RWPE2 (cell line): Measurements from ENCODE around the gene TMEM272.

ENCODE experiments used
- ATAC-seq: fragments of 200-7000 bp; cut with Tn5 transposase; 3 replicates; pipeline ENCODE4 v1.9.1; 2021; ENCODE audit warnings: low read depth
- DNase-seq: peaks from one replicate; pipeline ENCODE4 v3.0.0-alpha.2; 2020; ENCODE audit warnings: low spot score
- H3K27ac ChIP-seq: fragments of 450-650 bp; 2 replicates; pipeline ENCODE4 v1.5.1; 2017; ENCODE audit warnings: mild to moderate bottlenecking; ENCODE audit not compliant: poor library complexity, severe bottlenecking
- H3K27me3 ChIP-seq: fragments of 250-450 bp; sonication (Bioruptor Pico); 2 replicates; pipeline ENCODE4 v1.5.1; 2021; ENCODE audit warnings: mild to moderate bottlenecking, moderate library complexity; ENCODE audit not compliant: insufficient read depth, poor library complexity, severe bottlenecking
- H3K36me3 ChIP-seq: fragments of 250-450 bp; sonication (Bioruptor Pico); 2 replicates; pipeline ENCODE4 v1.5.1; 2020; ENCODE audit warnings: low read depth, mild to moderate bottlenecking, moderate library complexity
- H3K4me1 ChIP-seq: fragments of 250-450 bp; sonication (Bioruptor Pico); 2 replicates; pipeline ENCODE4 v1.5.1; 2021; ENCODE audit warnings: mild to moderate bottlenecking, moderate library complexity; ENCODE audit not compliant: insufficient read depth, poor library complexity, severe bottlenecking
- H3K4me3 ChIP-seq: fragments of 250-450 bp; sonication (Bioruptor Pico); 2 replicates; pipeline ENCODE4 v1.5.1; 2021; ENCODE audit warnings: mild to moderate bottlenecking, moderate library complexity; ENCODE audit not compliant: severe bottlenecking
- H3K9me3 ChIP-seq: fragments of 250-450 bp; sonication (Bioruptor Pico); 2 replicates; pipeline ENCODE4 v1.5.1; 2021; ENCODE audit warnings: mild to moderate bottlenecking, moderate library complexity; ENCODE audit not compliant: severe bottlenecking
- TF ChIP-seq, protein P1 (sequence below): fragments of 450-650 bp; IDR thresholded peaks from one replicate; pipeline ENCODE4 v1.5.1; 2017; ENCODE audit warnings: mild to moderate bottlenecking, moderate library complexity; ENCODE audit not compliant: poor library complexity, severe bottlenecking

The TMEM272 gene

DNA sequence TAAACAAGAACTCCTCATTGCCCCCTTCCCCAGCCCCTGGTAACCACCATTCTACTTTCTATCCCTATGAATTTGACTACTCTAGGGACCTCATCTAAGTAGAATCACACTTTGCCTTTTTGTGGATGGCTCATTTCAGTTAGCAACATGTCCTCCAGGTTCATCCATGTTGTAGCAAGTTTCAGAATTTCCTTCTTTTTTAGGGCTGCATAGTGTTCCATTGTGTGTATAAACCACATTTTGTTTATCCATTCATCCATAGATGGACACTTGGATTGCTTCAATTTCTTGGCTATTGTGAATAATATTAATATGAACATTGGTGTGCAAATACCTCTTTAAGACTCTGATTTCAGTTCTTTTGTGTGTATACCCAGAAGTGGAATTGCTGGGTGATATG is 36.2 kb downstream of the TMEM272 start:
- H3K4me3 ChIP-seq, result no peak overlapping the region
- no peaks in the 10 kb centered on the region for H3K9me3 ChIP-seq
- H3K4me1 ChIP-seq, result no peaks in the 10 kb centered on the region
- H3K36me3 ChIP-seq, result no peaks in the 10 kb centered on the region
- H3K27ac ChIP-seq, result no peak overlapping the region
- ATAC-seq (no peak), DNase-seq (no peak)
- no peaks in the 10 kb centered on the region for H3K27me3 ChIP-seq
- TF ChIP-seq, protein P1, sequence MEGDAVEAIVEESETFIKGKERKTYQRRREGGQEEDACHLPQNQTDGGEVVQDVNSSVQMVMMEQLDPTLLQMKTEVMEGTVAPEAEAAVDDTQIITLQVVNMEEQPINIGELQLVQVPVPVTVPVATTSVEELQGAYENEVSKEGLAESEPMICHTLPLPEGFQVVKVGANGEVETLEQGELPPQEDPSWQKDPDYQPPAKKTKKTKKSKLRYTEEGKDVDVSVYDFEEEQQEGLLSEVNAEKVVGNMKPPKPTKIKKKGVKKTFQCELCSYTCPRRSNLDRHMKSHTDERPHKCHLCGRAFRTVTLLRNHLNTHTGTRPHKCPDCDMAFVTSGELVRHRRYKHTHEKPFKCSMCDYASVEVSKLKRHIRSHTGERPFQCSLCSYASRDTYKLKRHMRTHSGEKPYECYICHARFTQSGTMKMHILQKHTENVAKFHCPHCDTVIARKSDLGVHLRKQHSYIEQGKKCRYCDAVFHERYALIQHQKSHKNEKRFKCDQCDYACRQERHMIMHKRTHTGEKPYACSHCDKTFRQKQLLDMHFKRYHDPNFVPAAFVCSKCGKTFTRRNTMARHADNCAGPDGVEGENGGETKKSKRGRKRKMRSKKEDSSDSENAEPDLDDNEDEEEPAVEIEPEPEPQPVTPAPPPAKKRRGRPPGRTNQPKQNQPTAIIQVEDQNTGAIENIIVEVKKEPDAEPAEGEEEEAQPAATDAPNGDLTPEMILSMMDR, result no peak

DNA sequence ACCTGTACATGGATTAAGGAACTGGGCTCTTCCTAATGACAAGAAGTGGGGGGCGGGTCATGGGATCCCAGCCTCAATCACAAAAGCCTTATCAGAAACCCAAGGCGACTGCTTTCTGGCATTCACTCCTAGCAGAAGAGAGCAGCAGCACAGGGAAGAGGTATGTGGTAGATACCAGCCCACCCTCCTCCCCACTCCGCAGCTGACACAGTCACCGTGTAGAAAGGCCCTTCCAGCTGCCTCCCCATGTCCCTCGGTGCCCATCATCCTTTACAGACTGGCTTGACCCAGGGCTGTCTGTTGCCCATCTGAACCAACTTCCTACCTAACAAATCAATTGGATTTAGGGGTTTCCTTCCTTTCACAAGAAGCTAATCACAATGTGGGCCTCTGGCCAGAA is 37.9 kb downstream of the TMEM272 start:
- peaks cover 15% of the 10 kb centered on the region for H3K4me1 ChIP-seq
- TF ChIP-seq, protein P1, result no peak
- H3K27ac ChIP-seq, result no peak overlapping the region
- no peaks in the 10 kb centered on the region for H3K36me3 ChIP-seq
- no peak for ATAC-seq
- H3K27me3 ChIP-seq, result no peaks in the 10 kb centered on the region
- H3K4me3 ChIP-seq, result no peak overlapping the region
- H3K9me3 ChIP-seq, result no peaks in the 10 kb centered on the region
- no peak for DNase-seq

DNA sequence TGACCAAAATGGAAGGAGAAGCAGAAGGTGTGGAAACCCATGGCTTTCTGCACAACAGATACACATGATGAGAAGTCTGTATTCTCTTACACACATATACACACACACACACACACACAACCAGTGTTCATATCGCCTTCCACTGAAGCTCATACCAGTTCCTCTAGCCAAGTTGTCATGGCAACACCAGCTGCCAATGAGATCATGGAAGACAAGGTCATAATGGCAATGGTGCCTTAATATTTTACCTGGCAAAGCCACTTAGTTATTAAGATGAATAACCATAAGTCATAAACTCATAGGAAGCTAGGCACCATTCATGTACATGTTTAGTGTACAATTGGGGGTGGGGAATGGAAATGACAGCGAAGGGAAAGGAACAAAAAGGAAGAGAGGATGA is 38.4 kb downstream of the TMEM272 start:
- ATAC-seq (no peak), DNase-seq (no peak)
- peaks cover 19% of the 10 kb centered on the region for H3K4me1 ChIP-seq
- H3K4me3 ChIP-seq, result no peak overlapping the region
- no peaks in the 10 kb centered on the region for H3K36me3 ChIP-seq
- no peaks in the 10 kb centered on the region for H3K9me3 ChIP-seq
- no peak overlapping the region for H3K27ac ChIP-seq
- TF ChIP-seq, protein P1, result no peak
- H3K27me3 ChIP-seq, result no peaks in the 10 kb centered on the region

DNA sequence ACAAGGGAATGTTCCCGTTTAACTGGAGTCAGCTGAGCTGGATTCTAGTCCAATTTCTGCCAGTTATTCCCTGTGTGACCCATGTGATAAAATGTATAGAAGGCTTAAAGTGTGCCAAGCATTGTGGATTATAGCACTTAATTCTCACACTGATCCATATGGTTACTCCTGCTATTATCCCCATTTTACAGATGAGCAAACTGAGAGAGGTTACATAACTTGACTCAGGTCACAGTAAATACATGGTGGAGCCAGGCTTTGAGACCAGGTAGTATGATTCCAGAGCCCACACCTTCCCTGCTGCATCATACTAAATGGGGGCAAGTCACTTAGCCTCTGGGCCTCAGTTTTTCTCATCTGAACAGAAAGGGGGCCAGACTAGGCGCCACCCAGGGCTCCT is 39.1 kb downstream of the TMEM272 start:
- H3K9me3 ChIP-seq, result no peaks in the 10 kb centered on the region
- no peak for DNase-seq
- H3K36me3 ChIP-seq, result no peaks in the 10 kb centered on the region
- H3K27ac ChIP-seq, result no peak overlapping the region
- H3K27me3 ChIP-seq, result no peaks in the 10 kb centered on the region
- H3K4me1 ChIP-seq, result peaks cover 21% of the 10 kb centered on the region
- TF ChIP-seq, protein P1, result no peak
- ATAC-seq, result no peak
- no peak overlapping the region for H3K4me3 ChIP-seq

DNA sequence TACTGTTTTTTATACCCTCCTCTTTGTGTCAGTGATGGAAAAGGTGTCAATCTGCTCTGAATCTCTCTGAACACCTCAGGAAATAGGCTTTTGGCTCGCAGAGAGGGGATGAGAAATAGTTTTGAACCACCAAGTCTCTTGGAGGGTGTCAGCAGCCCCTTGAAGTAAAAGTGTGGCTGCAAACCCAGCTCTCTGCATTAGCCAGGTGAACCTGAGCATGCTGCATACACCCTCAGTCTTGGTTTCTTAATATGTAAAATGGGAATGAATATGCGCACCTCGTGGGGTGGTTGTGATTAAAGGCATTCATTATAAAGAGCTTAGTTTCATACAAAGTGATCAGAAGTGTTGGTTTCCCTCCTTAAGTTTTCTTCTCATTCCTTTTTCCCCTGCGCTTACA is 39.7 kb downstream of the TMEM272 start:
- no peak for DNase-seq
- no peak for ATAC-seq
- H3K36me3 ChIP-seq, result no peaks in the 10 kb centered on the region
- H3K4me1 ChIP-seq, result peaks cover 21% of the 10 kb centered on the region
- TF ChIP-seq, protein P1, result no peak
- no peaks in the 10 kb centered on the region for H3K27me3 ChIP-seq
- no peaks in the 10 kb centered on the region for H3K9me3 ChIP-seq
- no peak overlapping the region for H3K4me3 ChIP-seq
- H3K27ac ChIP-seq, result no peak overlapping the region
